AG10803 (cell line): ENCODE results near the gene C4orf54.

Experiments
- DNase-seq: peaks from one replicate; pipeline ENCODE4 v3.0.0; 2010; ENCODE audit warnings: low read depth
- H3K4me3 ChIP-seq: 2 replicates; pipeline ENCODE4 v1.5.1; 2011; ENCODE audit warnings: mild to moderate bottlenecking, low read length, control low read depth
- CTCF ChIP-seq: conservative IDR thresholded peaks from 2 replicates; pipeline ENCODE4 v1.5.1; 2011; ENCODE audit warnings: mild to moderate bottlenecking, low read length, control low read depth, inconsistent platforms

C4orf54 gene

GRCh38 chr4:99612704-99613103 is 44.9 kb downstream of the C4orf54 start:
- no peak for DNase-seq
- TF ChIP-seq CTCF, result no peak
- no peak overlapping the region for H3K4me3 ChIP-seq

- no peak overlapping the region for H3K4me3 ChIP-seq
- no peak for TF ChIP-seq CTCF
Measured at GRCh38 chr4:99612281-99612680, 45.3 kb downstream of the C4orf54 start.

GRCh38 chr4:99610605-99611175 is 46.9 kb downstream of the C4orf54 start:
- H3K4me3 ChIP-seq, result no peak overlapping the region
- no peak for TF ChIP-seq CTCF
- DNase-seq, result no peak

More at GRCh38 chr4:99612281-99612680, 45.3 kb downstream of the C4orf54 start:
- no peak for DNase-seq

- no peak overlapping the region for H3K4me3 ChIP-seq
- TF ChIP-seq CTCF, result no peak
- no peak for DNase-seq
Measured at GRCh38 chr4:99608417-99608816, 49.2 kb downstream of the C4orf54 start.
